Keratinocyte (primary cell): ENCODE measurements around the gene HRAS. TPM values are rescaled to one million over a fixed set of nuclear protein-coding genes. Genes with fewer than 3 reads are reported as not detected.

Source experiments
- DNase-seq: peaks from one replicate; pipeline ENCODE4 v3.0.0-alpha.2; 2011; ENCODE audit warnings: low read depth, missing footprints, low spot score
- FAIRE-seq: peaks from 2 replicates; lab custom pipeline; 2011; peaks lifted over from hg19 to GRCh38; lab: Jason Lieb, UNC
- H2AFZ ChIP-seq: 2 replicates; pipeline ENCODE4 v1.6.0; 2012; ENCODE audit warnings: low read length, control low read depth, inconsistent platforms; ENCODE audit not compliant: control insufficient read depth
- H3K27ac ChIP-seq: 2 replicates; pipeline ENCODE4 v1.5.1; 2011; ENCODE audit warnings: low read length; ENCODE audit not compliant: control insufficient read depth, insufficient read depth
- H3K27me3 ChIP-seq: 3 replicates; pipeline ENCODE4 v1.6.0; 2011; ENCODE audit warnings: low read length; ENCODE audit not compliant: control insufficient read depth, insufficient read depth; ENCODE audit errors: extremely low read depth
- H3K36me3 ChIP-seq, 2 experiments: 2 replicates in 1 of 2; 3 replicates in 1 of 2; pipeline ENCODE4 v1.5.1; 2011; ENCODE audit warnings: low read length in 2 of 2, mild to moderate bottlenecking in 1 of 2; ENCODE audit not compliant: control insufficient read depth in 2 of 2, insufficient read depth in 2 of 2; ENCODE audit errors: extremely low read depth in 1 of 2
- H3K4me1 ChIP-seq: 3 replicates; pipeline ENCODE4 v1.5.1; 2011; ENCODE audit warnings: low read length; ENCODE audit not compliant: control insufficient read depth, insufficient read depth; ENCODE audit errors: extremely low read depth
- H3K4me2 ChIP-seq: 3 replicates; pipeline ENCODE4 v1.6.0; 2011; ENCODE audit warnings: low read depth, low read length; ENCODE audit not compliant: control insufficient read depth, insufficient read depth; ENCODE audit errors: extremely low read depth
- H3K4me3 ChIP-seq, 3 experiments: fragments of 200-600 bp in 1 of 3; sonication (generic) in 1 of 3; 2 replicates in 2 of 3; 3 replicates in 1 of 3; pipeline ENCODE4 v1.5.1; 2011 to 2016; ENCODE audit warnings: low read length in 3 of 3, mild to moderate bottlenecking in 3 of 3, control low read depth in 2 of 3, inconsistent platforms in 1 of 3, low read depth in 1 of 3, mixed read lengths in 1 of 3, mixed run types in 1 of 3, moderate library complexity in 1 of 3; ENCODE audit not compliant: control insufficient read depth in 2 of 3, insufficient read depth in 2 of 3; ENCODE audit errors: extremely low read depth in 1 of 3
- H3K79me2 ChIP-seq: 2 replicates; pipeline ENCODE4 v1.6.0; 2012; ENCODE audit warnings: low read length; ENCODE audit not compliant: control insufficient read depth, insufficient read depth
- H3K9ac ChIP-seq: 3 replicates; pipeline ENCODE4 v1.6.0; 2011; ENCODE audit warnings: low read length; ENCODE audit not compliant: control insufficient read depth, insufficient read depth; ENCODE audit errors: extremely low read depth
- H3K9me1 ChIP-seq: 3 replicates; pipeline ENCODE4 v1.6.0; 2011; ENCODE audit warnings: low read length; ENCODE audit not compliant: control insufficient read depth, insufficient read depth; ENCODE audit errors: extremely low read depth
- H3K9me3 ChIP-seq: 2 replicates; pipeline ENCODE4 v1.5.1; 2012; ENCODE audit warnings: low read depth, low read length; ENCODE audit not compliant: control insufficient read depth
- H4K20me1 ChIP-seq: 3 replicates; pipeline ENCODE4 v1.6.0; 2011; ENCODE audit warnings: low read length; ENCODE audit not compliant: control insufficient read depth, insufficient read depth; ENCODE audit errors: extremely low read depth
- CTCF ChIP-seq, 3 experiments: IDR thresholded peaks in 1 of 3; conservative IDR thresholded peaks in 1 of 3; optimal IDR thresholded peaks in 1 of 3; 2 replicates in 2 of 3; 3 replicates in 1 of 3; pipeline versions ENCODE3 to v1.5.1; 2011; ENCODE audit warnings: low read length in 3 of 3, mild to moderate bottlenecking in 3 of 3, moderate library complexity in 2 of 3, control low read depth in 1 of 3, inconsistent platforms in 1 of 3; ENCODE audit not compliant: insufficient read depth in 2 of 3; ENCODE audit errors: extremely low read depth in 1 of 3
- EZH2 ChIP-seq: IDR thresholded peaks from one replicate; pipeline ENCODE4 v1.6.1; 2012; ENCODE audit warnings: inconsistent platforms, mild to moderate bottlenecking, low read length, moderate library complexity
- dilution Hi-C: fragments of 300-500 bp; cut with MboI; formaldehyde crosslinking; loops from one replicate; pipeline ENCODE4 v1.7.0; 2020; ENCODE audit warnings: low sequenced_read_pairs; ENCODE audit not compliant: extremely low pct_ligation_motif_present
- polyA plus RNA-seq, 5 experiments: library from polyadenylated mRNA; depleted of rRNA in 3 of 5; stranded (reverse) in 3 of 5; stranded (forward) in 1 of 5; unstranded in 1 of 5; fragments of >200 nt; gene quantifications; 1 replicate in 1 of 5; 2 replicates in 3 of 5; 3 replicates in 1 of 5; pipeline versions ENCODE4 v1.2.1 to v1.2.3, GENCODE V29; 2011 to 2012; ENCODE audit warnings: missing spikeins in 2 of 5, low read depth in 1 of 5, low replicate concordance in 1 of 5

The HRAS gene
- polyA plus RNA-seq, 1 donor (not counting 4 experiments of a cell fraction or from before 2014, with no cell fraction given) = 112 TPM

GRCh38 chr11:528166-528814 lies 7.1 kb downstream of the HRAS start:
- no peaks in the 10 kb centered on the region for H3K9me1 ChIP-seq
- peaks cover 17% of the 10 kb centered on the region for H3K79me2 ChIP-seq
- dilution Hi-C loops = no loop called here
- FAIRE-seq (no peak), DNase-seq (no peak)
- TF ChIP-seq EZH2 = no peak
- no peak for TF ChIP-seq CTCF (optimal IDR thresholded peaks at IDR 0.05 in 1 of 3, IDR thresholded peaks at IDR 0.05 in 1 of 3, conservative IDR thresholded peaks at IDR 0.05 in 1 of 3; ENCODE audit: extremely low read depth in 1 of 3, insufficient read depth in 2 of 3, low read length in 3 of 3)
- no peaks in the 10 kb centered on the region for H3K4me1 ChIP-seq
- no peak overlapping the region for H3K27ac ChIP-seq
- no peak overlapping the region for H3K9ac ChIP-seq
- H3K4me3 ChIP-seq = no peak overlapping the region
- H3K9me3 ChIP-seq = no peaks in the 10 kb centered on the region
- peaks cover 11% of the 10 kb centered on the region for H4K20me1 ChIP-seq
- no peak overlapping the region for H2AFZ ChIP-seq
- no peaks in the 10 kb centered on the region for H3K27me3 ChIP-seq
- H3K36me3 ChIP-seq = peaks cover 12 to 22% of the 10 kb centered on the region in 2 experiments
- no peak overlapping the region for H3K4me2 ChIP-seq

- no peak for FAIRE-seq
- Histone ChIP-seq H2AFZ (no peak overlapping the region), H3K4me2 (no peak overlapping the region), H3K27ac (no peak overlapping the region), H3K9me3 (no peaks in the 10 kb centered on the region), H3K4me1 (no peaks in the 10 kb centered on the region), H4K20me1 (no peaks in the 10 kb centered on the region), H3K36me3 (peaks cover under 1 to 2% of the 10 kb centered on the region in 2 experiments), H3K27me3 (no peaks in the 10 kb centered on the region), H3K9me1 (no peaks in the 10 kb centered on the region), H3K79me2 (no peaks in the 10 kb centered on the region), H3K9ac (no peak overlapping the region), H3K4me3 (no peak overlapping the region)
- DNase-seq = no peak
- TF ChIP-seq EZH2 = no peak
- dilution Hi-C loops = no loop called here
Observed at GRCh38 chr11:526192-526591, 9.2 kb downstream of the HRAS start.
